Gastrocnemius medialis (tissue), 4 donors: ENCODE measurements around the gene WDFY4. TPM values are rescaled to one million over a fixed set of nuclear protein-coding genes. Genes with fewer than 3 reads are reported as not detected.

Experiments used
- ATAC-seq, 2 donors: fragments of 150-250 bp; one replicate each; pipeline ENCODE4 v1.9.1; 2016
- DNase-seq, 2 donors: peaks; one replicate each; pipeline ENCODE4 v3.0.0-alpha.2; 2019
- H3K27ac ChIP-seq, 4 donors: fragments of 200-600 bp; sonication (generic); 1 replicate in 1 of 4; 2 replicates in 3 of 4; pipeline ENCODE4 v1.5.1; 2016 to 2018; ENCODE audit warnings: mild to moderate bottlenecking in 2 of 4, moderate library complexity in 1 of 4
- H3K27me3 ChIP-seq, 3 donors: fragments of 200-600 bp; sonication (generic) in 2 of 3; 1 replicate in 1 of 3; 2 replicates in 2 of 3; pipeline versions ENCODE4 v1.5.1 to v1.6.0; 2016 to 2019; ENCODE audit warnings: mild to moderate bottlenecking in 1 of 3, moderate library complexity in 1 of 3
- H3K36me3 ChIP-seq, 2 donors: fragments of 200-600 bp; sonication (generic) in 1 of 2; one replicate each; pipeline ENCODE4 v1.5.1; 2017 to 2018
- H3K4me1 ChIP-seq, 2 donors: fragments of 200-600 bp; sonication (generic) in 1 of 2; one replicate each; pipeline ENCODE4 v1.5.1; 2016 to 2017; ENCODE audit warnings: mild to moderate bottlenecking in 2 of 2
- H3K4me3 ChIP-seq, 4 donors: fragments of 200-600 bp; sonication (generic) in 3 of 4; 1 replicate in 1 of 4; 2 replicates in 3 of 4; pipeline ENCODE4 v1.5.1; 2016 to 2019; ENCODE audit warnings: mild to moderate bottlenecking in 2 of 4
- H3K9me3 ChIP-seq, 3 donors: fragments of 200-600 bp; sonication (generic) in 2 of 3; 1 replicate in 1 of 3; 2 replicates in 2 of 3; pipeline ENCODE4 v1.5.1; 2016 to 2019
- CTCF ChIP-seq, 5 experiments: fragments of 450-650 bp in 3 of 5; fragments of 200-600 bp in 2 of 5; sonication (generic) in 2 of 5; IDR thresholded peaks in 4 of 5; conservative IDR thresholded peaks in 1 of 5; 1 replicate in 4 of 5; 2 replicates in 1 of 5; pipeline ENCODE4 v1.5.1; 2016 to 2019; ENCODE audit warnings: antibody characterized with exemption in 5 of 5, mild to moderate bottlenecking in 3 of 5, moderate library complexity in 3 of 5
- POLR2A ChIP-seq, 2 donors: fragments of 450-650 bp; IDR thresholded peaks; one replicate each; pipeline ENCODE4 v1.6.1; 2017; ENCODE audit warnings: antibody characterized with exemption in 2 of 2, mild to moderate bottlenecking in 2 of 2, moderate library complexity in 2 of 2
- in situ Hi-C, 4 donors: fragments of 200-750 bp; cut with MboI; loops; one replicate each; pipeline versions ENCODE4 v1.15.0 to v1.8.0; 2017; ENCODE audit warnings: low sequenced_read_pairs in 4 of 4
- intact Hi-C: fragments of 100-400 bp; cut with DNase I; formaldehyde crosslinking; loops from one replicate; pipeline ENCODE4 v1.15.1; 2023; ENCODE audit warnings: low total_unique reads
- total RNA-seq, 4 donors: library from RNA; depleted of rRNA; stranded (reverse); fragments of >200 nt; gene quantifications; one replicate each; pipeline versions ENCODE4 v1.1.0 to v1.2.3, GENCODE V29; 2016

Gene WDFY4
- total RNA-seq, 4 donors from 2014 or later = 0.29 to 0.94 (median 0.59) TPM

DNA sequence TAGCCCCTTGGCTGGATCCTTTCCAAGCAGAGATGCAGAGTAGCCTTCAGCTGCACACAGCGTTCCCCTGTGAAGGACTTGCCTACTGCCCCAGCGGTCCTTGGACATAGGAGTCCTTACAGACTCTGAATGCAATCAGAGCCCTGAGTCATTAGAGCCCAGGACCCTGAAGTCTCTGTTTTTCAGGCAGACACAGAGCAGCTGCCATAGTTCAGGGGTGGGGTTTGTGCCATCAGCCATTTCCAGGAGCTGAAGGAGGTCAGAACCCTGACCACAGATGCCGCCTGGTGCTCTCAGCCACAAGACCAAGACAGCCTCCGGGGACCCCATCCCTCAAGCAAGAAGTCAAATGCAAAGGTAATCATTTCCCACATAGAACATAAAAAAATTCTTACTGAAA, 32.8 kb upstream of the WDFY4 start:
- Histone ChIP-seq H3K4me1 (peaks cover 3 to 14% of the 10 kb centered on the region in 2 donors), H3K9me3 (no peaks in the 10 kb centered on the region), H3K27me3 (no peaks in the 10 kb centered on the region), H3K27ac (no peak overlapping the region), H3K36me3 (no peaks in the 10 kb centered on the region), H3K4me3 (no peak overlapping the region)
- no peak for TF ChIP-seq POLR2A (IDR thresholded peaks at IDR 0.05)
- no peak for TF ChIP-seq CTCF (IDR thresholded peaks at IDR 0.05 in 4 of 5, conservative IDR thresholded peaks at IDR 0.05 in 1 of 5)
- ATAC-seq (no peak), DNase-seq (no peak)
- intact Hi-C loops (no loop called here), in situ Hi-C loops (loop anchor here (10.0 to 25.0 kb wide), 4 partner anchors 97 to 860 kb away; no protein-coding TSS in a partner anchor)

DNA sequence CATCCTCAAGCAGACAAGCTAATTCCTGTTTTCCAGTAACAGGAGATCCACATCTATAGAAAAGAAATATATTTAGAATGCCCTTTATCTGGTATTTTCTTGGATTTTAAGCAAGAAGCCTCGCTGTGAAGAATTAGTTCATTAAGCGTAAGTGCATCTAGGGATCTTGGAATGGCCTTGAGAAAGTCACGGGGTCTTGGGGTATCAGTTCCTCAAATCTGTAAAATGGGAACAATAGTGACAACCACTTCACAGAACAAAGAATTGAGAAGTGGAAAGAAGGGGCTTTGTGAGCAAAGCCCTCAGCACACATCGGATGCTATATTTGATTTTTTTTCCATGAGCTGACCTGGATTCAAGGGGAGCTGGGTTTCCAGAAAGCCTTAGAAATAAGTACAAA, 32.3 kb upstream of the WDFY4 start:
- Histone ChIP-seq H3K4me1 (peaks cover 3 to 15% of the 10 kb centered on the region in 2 donors), H3K4me3 (no peak overlapping the region), H3K27me3 (no peaks in the 10 kb centered on the region), H3K36me3 (no peaks in the 10 kb centered on the region), H3K9me3 (no peaks in the 10 kb centered on the region), H3K27ac (no peak overlapping the region)
- in situ Hi-C loops = loop anchor here (10.0 to 25.0 kb wide), 4 partner anchors 98 to 860 kb away; no protein-coding TSS in a partner anchor
- ATAC-seq = no peak
- TF ChIP-seq POLR2A (IDR thresholded peaks at IDR 0.05) (no peak), CTCF (IDR thresholded peaks at IDR 0.05 in 4 of 5, conservative IDR thresholded peaks at IDR 0.05 in 1 of 5) (no peak)
- intact Hi-C loops = no loop called here
- DNase-seq = no peak

DNA sequence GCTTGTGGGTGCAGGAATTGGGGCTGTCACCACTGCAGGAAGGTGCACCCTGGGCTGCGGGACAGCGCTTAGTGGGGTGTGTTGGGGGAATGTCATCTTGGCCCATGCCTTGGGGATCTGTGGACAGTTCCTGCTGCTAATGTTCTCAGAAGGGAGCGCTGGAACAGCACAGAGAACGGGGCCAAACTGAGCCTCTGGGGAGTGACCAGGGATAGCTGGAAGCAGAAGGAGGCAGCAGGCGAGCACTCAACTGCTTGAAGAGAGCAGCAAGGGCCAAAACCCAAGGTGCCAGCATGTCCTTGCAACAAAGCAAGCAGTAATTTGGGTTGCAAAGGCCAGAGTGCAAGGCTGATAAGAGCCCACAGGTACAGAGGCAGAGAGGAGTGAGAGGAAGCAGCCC, 31.3 kb upstream of the WDFY4 start:
- no peak overlapping the region for H3K4me3 ChIP-seq
- ATAC-seq (no peak), DNase-seq (no peak)
- no peaks in the 10 kb centered on the region for H3K27me3 ChIP-seq
- no peak overlapping the region for H3K27ac ChIP-seq
- no peaks in the 10 kb centered on the region for H3K9me3 ChIP-seq
- intact Hi-C loops = no loop called here
- no peaks in the 10 kb centered on the region for H3K36me3 ChIP-seq
- H3K4me1 ChIP-seq = peaks cover 3 to 15% of the 10 kb centered on the region in 2 donors
- in situ Hi-C loops = loop anchor here (10.0 to 25.0 kb wide), 4 partner anchors 99 to 859 kb away; no protein-coding TSS in a partner anchor
- no peak for TF ChIP-seq CTCF (IDR thresholded peaks at IDR 0.05 in 4 of 5, conservative IDR thresholded peaks at IDR 0.05 in 1 of 5)
- no peak for TF ChIP-seq POLR2A (IDR thresholded peaks at IDR 0.05)

DNA sequence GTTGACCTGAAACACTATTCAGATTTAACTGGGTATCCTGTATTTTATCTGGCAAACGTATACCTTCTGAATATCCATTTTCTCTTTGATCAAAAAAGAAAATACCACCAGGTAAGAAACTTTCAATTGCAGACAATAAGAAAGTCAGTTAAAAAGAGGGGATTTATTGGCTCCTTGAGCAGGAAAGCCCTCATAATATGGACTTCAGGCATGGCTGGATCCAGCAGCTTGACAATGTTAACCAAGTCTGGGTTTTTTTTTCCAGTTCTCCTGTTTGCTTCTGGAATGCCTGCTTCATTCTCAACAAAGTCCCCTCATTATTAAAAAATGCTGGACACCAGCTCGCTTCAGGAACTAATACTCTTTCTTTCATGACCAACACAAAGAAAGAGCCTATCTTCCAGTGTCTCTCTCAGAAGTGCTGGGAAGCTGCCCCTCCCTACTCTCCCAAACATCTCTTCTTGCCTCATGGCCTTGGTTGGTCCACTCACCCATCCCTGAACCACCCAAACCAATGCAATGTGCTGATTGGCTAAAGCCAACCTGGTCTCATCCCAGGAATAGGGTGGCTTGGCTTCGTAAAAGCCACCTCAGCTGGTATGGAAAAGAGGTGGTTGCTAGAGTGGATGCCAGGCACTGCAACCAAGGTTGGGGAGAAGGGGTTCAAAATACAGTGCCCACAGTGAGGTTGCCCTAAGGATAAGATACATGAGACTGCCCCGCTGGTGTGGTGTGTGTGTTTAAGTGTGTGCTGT, 30.6 kb upstream of the WDFY4 start:
- Histone ChIP-seq H3K9me3 (no peaks in the 10 kb centered on the region), H3K27me3 (no peaks in the 10 kb centered on the region), H3K36me3 (no peaks in the 10 kb centered on the region), H3K27ac (no peak overlapping the region), H3K4me1 (peaks cover 3 to 15% of the 10 kb centered on the region in 2 donors), H3K4me3 (no peak overlapping the region)
- DNase-seq = no peak
- in situ Hi-C loops = loop anchor here (10.0 to 25.0 kb wide), 4 partner anchors 99 to 858 kb away; no protein-coding TSS in a partner anchor
- TF ChIP-seq POLR2A (IDR thresholded peaks at IDR 0.05) = no peak
- no peak for TF ChIP-seq CTCF (IDR thresholded peaks at IDR 0.05 in 4 of 5, conservative IDR thresholded peaks at IDR 0.05 in 1 of 5)
- intact Hi-C loops = no loop called here
- no peak for ATAC-seq
